Karpas-422 (cell line): ENCODE results near the gene RNF217. TPM values are rescaled to one million over a fixed set of nuclear protein-coding genes. Genes with fewer than 3 reads are reported as not detected.

ENCODE experiments used
- DNase-seq: peaks from one replicate; pipeline ENCODE4 v3.0.0-alpha.2; 2015
- H2AFZ ChIP-seq: fragments of 200-600 bp; sonication (generic); 2 replicates; pipeline ENCODE4 v1.6.1; 2014; ENCODE audit warnings: antibody characterized with exemption, low read length, mixed read lengths
- H3K27ac ChIP-seq: fragments of 200-600 bp; sonication (generic); 2 replicates; pipeline ENCODE4 v1.5.1; 2014; ENCODE audit warnings: mild to moderate bottlenecking, low read length, moderate library complexity
- H3K27me3 ChIP-seq: fragments of 200-600 bp; sonication (generic); 2 replicates; pipeline ENCODE4 v1.6.1; 2014; ENCODE audit warnings: low read length, mixed read lengths
- H3K36me3 ChIP-seq: fragments of 200-600 bp; sonication (generic); 2 replicates; pipeline ENCODE4 v1.6.1; 2014; ENCODE audit warnings: low read length, mixed read lengths; ENCODE audit not compliant: insufficient read depth
- H3K4me1 ChIP-seq: fragments of 200-600 bp; sonication (generic); 2 replicates; pipeline ENCODE4 v1.6.1; 2014; ENCODE audit warnings: mild to moderate bottlenecking, low read length, mixed read lengths
- H3K4me2 ChIP-seq: fragments of 200-600 bp; sonication (generic); 2 replicates; pipeline ENCODE4 v1.6.1; 2014; ENCODE audit warnings: low read length, low read depth, mild to moderate bottlenecking; ENCODE audit not compliant: poor library complexity, severe bottlenecking
- H3K4me3 ChIP-seq: fragments of 200-600 bp; sonication (generic); 2 replicates; pipeline ENCODE4 v1.5.1; 2014; ENCODE audit warnings: mild to moderate bottlenecking, antibody characterized with exemption, low read length, mixed read lengths
- H3K79me2 ChIP-seq: fragments of 200-600 bp; sonication (generic); 2 replicates; pipeline ENCODE4 v1.6.1; 2014; ENCODE audit warnings: mild to moderate bottlenecking, low read length, mixed read lengths
- H3K9ac ChIP-seq: fragments of 200-600 bp; sonication (generic); 2 replicates; pipeline ENCODE4 v1.6.0; 2014; ENCODE audit warnings: low read length
- H3K9me2 ChIP-seq: fragments of 200-600 bp; sonication (generic), shearing (Covaris generic); replicated peaks from 2 replicates; pipeline ENCODE4 v1.6.0; 2014; ENCODE audit warnings: mild to moderate bottlenecking, low read length, moderate library complexity; ENCODE audit not compliant: insufficient read depth
- H3K9me3 ChIP-seq: fragments of 300-700, 200-600 bp; sonication (generic); 2 replicates; pipeline ENCODE4 v1.6.1; 2014; ENCODE audit warnings: low read length, mixed read lengths
- H4K20me1 ChIP-seq: fragments of 200-600 bp; sonication (generic); 2 replicates; pipeline ENCODE4 v1.6.1; 2014; ENCODE audit warnings: mild to moderate bottlenecking, antibody characterized with exemption, low read length, low read depth; ENCODE audit not compliant: insufficient read depth
- total RNA-seq: library from RNA; depleted of rRNA; stranded (reverse); fragments of >200 nt; shearing (Covaris generic); gene quantifications from 2 replicates; pipeline ENCODE4 v1.2.3, GENCODE V29; 2014; ENCODE audit warnings: low replicate concordance

Gene RNF217
- total RNA-seq, 1 experiment from 2014 or later, result not detected

- no peaks in the 10 kb centered on the region for H3K4me1 ChIP-seq
- no peak overlapping the region for H3K4me3 ChIP-seq
- no peak overlapping the region for H3K4me2 ChIP-seq
- no peaks in the 10 kb centered on the region for H3K36me3 ChIP-seq
- H3K27ac ChIP-seq, result no peak overlapping the region
- H3K9ac ChIP-seq, result no peak overlapping the region
- H3K9me2 ChIP-seq, result no peaks in the 10 kb centered on the region
- no peaks in the 10 kb centered on the region for H3K9me3 ChIP-seq
- no peak for DNase-seq
- H4K20me1 ChIP-seq, result no peaks in the 10 kb centered on the region
- H2AFZ ChIP-seq, result no peak overlapping the region
- no peaks in the 10 kb centered on the region for H3K79me2 ChIP-seq
- no peaks in the 10 kb centered on the region for H3K27me3 ChIP-seq
Observed at GRCh38 chr6:125054331-125054730, 92.1 kb downstream of the RNF217 start.

GRCh38 chr6:125057392-125058246, 95.4 kb downstream of the RNF217 start:
- Histone ChIP-seq H3K36me3 (no peaks in the 10 kb centered on the region), H3K4me3 (no peak overlapping the region)

GRCh38 chr6:125058546-125058945, 96.3 kb downstream of the RNF217 start:
- H3K79me2 ChIP-seq, result no peaks in the 10 kb centered on the region
- DNase-seq, result no peak
- H3K9ac ChIP-seq, result no peak overlapping the region
- H3K4me1 ChIP-seq, result no peaks in the 10 kb centered on the region
- no peaks in the 10 kb centered on the region for H4K20me1 ChIP-seq
- no peaks in the 10 kb centered on the region for H3K9me3 ChIP-seq
- H3K4me2 ChIP-seq, result no peak overlapping the region
- H3K36me3 ChIP-seq, result no peaks in the 10 kb centered on the region
- H3K27ac ChIP-seq, result no peak overlapping the region
- H2AFZ ChIP-seq, result no peak overlapping the region
- no peaks in the 10 kb centered on the region for H3K27me3 ChIP-seq
- no peak overlapping the region for H3K4me3 ChIP-seq
- H3K9me2 ChIP-seq, result no peaks in the 10 kb centered on the region

More at GRCh38 chr6:125057392-125058246, 95.4 kb downstream of the RNF217 start:
- Histone ChIP-seq H3K9ac (no peak overlapping the region), H3K9me3 (no peaks in the 10 kb centered on the region), H2AFZ (no peak overlapping the region), H3K79me2 (no peaks in the 10 kb centered on the region), H3K4me2 (no peak overlapping the region), H3K9me2 (no peaks in the 10 kb centered on the region), H3K4me1 (no peaks in the 10 kb centered on the region), H3K27ac (no peak overlapping the region), H3K27me3 (no peaks in the 10 kb centered on the region), H4K20me1 (no peaks in the 10 kb centered on the region)
- DNase-seq, result no peak

DNA sequence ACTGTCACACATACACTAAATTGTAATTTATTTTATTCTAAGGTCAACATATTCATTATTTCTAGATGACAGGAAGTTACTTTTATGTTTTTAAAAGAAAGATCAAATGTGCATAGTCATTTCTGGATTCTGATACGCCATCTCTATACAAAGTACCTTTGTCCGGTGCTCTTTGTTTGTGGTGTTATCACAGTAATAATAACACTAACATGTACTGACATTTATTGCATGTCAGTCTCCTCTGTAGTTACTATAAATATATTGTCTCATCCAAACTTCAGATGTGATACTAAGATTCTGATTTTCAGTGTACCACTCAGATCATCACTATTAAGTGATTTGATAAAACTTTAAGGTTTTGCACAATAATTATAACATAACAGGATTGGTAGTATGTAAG, 101.1 kb downstream of the RNF217 start:
- Histone ChIP-seq H3K9ac (no peak overlapping the region), H3K27ac (no peak overlapping the region), H3K27me3 (no peaks in the 10 kb centered on the region), H3K79me2 (no peaks in the 10 kb centered on the region), H3K9me3 (no peaks in the 10 kb centered on the region), H3K4me1 (no peaks in the 10 kb centered on the region), H2AFZ (no peak overlapping the region), H3K4me3 (no peak overlapping the region), H4K20me1 (no peaks in the 10 kb centered on the region), H3K4me2 (no peak overlapping the region), H3K9me2 (no peaks in the 10 kb centered on the region), H3K36me3 (no peaks in the 10 kb centered on the region)
- no peak for DNase-seq

GRCh38 chr6:125066140-125066539, 103.9 kb downstream of the RNF217 start:
- Histone ChIP-seq H3K9me3 (no peaks in the 10 kb centered on the region), H2AFZ (no peak overlapping the region), H3K4me1 (no peaks in the 10 kb centered on the region), H3K27me3 (no peaks in the 10 kb centered on the region), H3K79me2 (no peaks in the 10 kb centered on the region), H3K4me3 (no peak overlapping the region), H3K9ac (no peak overlapping the region), H4K20me1 (no peaks in the 10 kb centered on the region), H3K36me3 (no peaks in the 10 kb centered on the region), H3K27ac (no peak overlapping the region), H3K9me2 (no peaks in the 10 kb centered on the region), H3K4me2 (no peak overlapping the region)
- DNase-seq, result no peak

DNA sequence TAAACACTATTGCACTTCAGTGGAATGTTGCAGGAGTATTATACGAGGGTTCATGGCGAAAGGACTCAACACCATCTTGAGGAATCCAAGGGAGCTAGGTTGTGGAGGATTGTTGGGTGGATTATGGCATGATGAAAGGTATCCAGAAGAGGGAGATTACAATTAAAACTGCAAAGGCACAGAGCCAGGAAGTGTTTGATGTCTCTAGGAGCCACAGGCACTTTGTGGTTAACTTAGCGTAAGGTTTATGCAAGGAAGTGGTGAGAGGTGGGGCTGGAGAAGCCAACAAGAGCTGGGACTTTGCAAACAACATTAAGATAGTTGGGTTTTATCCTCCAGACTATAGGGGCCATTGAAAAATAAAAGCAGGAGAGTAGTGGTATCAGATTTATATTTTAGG, 104.7 kb downstream of the RNF217 start:
- H3K4me3 ChIP-seq, result no peak overlapping the region
- H3K36me3 ChIP-seq, result no peaks in the 10 kb centered on the region
- no peaks in the 10 kb centered on the region for H3K79me2 ChIP-seq

DNA sequence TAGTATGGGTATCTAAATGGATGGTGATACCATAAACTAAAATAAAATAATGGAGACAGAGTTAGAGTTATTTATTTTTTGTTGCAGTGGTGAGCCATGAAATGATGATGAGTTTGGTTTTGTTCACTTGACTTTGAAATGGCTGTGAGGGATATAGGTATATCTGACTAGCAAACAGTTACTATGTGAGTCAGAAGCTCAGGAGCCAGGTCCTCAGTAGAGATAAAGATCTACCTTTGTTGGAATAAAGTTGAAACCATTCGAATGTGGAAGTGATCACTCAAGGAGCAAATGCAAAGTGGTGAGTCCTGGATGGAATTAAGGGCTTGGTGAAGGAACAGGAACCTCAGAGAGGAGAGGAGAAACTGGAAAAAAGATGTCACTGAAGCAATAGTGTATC, 105.3 kb downstream of the RNF217 start:
- Histone ChIP-seq H3K79me2 (no peaks in the 10 kb centered on the region), H3K36me3 (no peaks in the 10 kb centered on the region), H3K27me3 (no peaks in the 10 kb centered on the region), H3K4me2 (no peak overlapping the region), H4K20me1 (no peaks in the 10 kb centered on the region), H3K4me3 (no peak overlapping the region), H3K9ac (no peak overlapping the region), H3K9me3 (no peaks in the 10 kb centered on the region), H3K4me1 (no peaks in the 10 kb centered on the region), H3K27ac (no peak overlapping the region), H3K9me2 (no peaks in the 10 kb centered on the region), H2AFZ (no peak overlapping the region)
- DNase-seq, result no peak

More for the DNA sequence above, 104.7 kb downstream of the RNF217 start:
- DNase-seq, result no peak
- no peak overlapping the region for H3K27ac ChIP-seq
- H3K4me2 ChIP-seq, result no peak overlapping the region
- no peaks in the 10 kb centered on the region for H3K27me3 ChIP-seq
- no peaks in the 10 kb centered on the region for H3K4me1 ChIP-seq
- H4K20me1 ChIP-seq, result no peaks in the 10 kb centered on the region
- no peaks in the 10 kb centered on the region for H3K9me2 ChIP-seq
- H2AFZ ChIP-seq, result no peak overlapping the region
- H3K9me3 ChIP-seq, result no peaks in the 10 kb centered on the region
- H3K9ac ChIP-seq, result no peak overlapping the region

DNA sequence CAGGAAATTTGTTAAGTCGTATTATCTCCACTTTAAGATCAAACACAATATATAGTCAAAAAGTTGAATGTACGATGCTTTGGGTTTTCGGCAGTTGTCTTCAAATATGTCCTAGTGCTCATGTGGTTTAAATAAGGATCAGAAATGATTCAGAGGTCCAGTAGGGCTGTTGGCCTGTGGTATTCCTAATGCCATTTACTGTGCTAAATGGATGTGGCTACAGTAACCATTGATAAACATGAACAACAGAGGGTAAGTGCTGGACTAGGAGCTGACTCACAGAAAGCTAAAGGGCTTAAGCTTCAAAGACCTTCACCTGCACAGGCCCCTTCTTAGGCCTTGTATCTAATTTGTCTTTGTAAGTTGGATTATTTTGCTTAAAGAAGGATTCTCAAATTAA, 110.8 kb downstream of the RNF217 start:
- H3K79me2 ChIP-seq, result no peaks in the 10 kb centered on the region
- no peak overlapping the region for H3K27ac ChIP-seq
- no peaks in the 10 kb centered on the region for H3K9me3 ChIP-seq

More for the DNA sequence above, 110.8 kb downstream of the RNF217 start:
- no peaks in the 10 kb centered on the region for H4K20me1 ChIP-seq
- no peak overlapping the region for H2AFZ ChIP-seq
- no peak overlapping the region for H3K4me3 ChIP-seq
- no peak for DNase-seq
- H3K36me3 ChIP-seq, result no peaks in the 10 kb centered on the region
- no peaks in the 10 kb centered on the region for H3K27me3 ChIP-seq
- H3K4me2 ChIP-seq, result no peak overlapping the region
- H3K9ac ChIP-seq, result no peak overlapping the region
- H3K4me1 ChIP-seq, result no peaks in the 10 kb centered on the region
- H3K9me2 ChIP-seq, result no peaks in the 10 kb centered on the region
